Stimulated activated effector memory CD8-positive, alpha-beta T cell treated with anti-CD3 and anti-CD28 coated beads, Interleukin-12 subunit alpha, Interleukin-12 subunit beta, amount 100 ng/mL, for 72 hours (primary cell): ENCODE data around the gene ATG7.

ENCODE experiments used
- ATAC-seq: fragments of 150-1000 bp; cut with Tn5 transposase; 2 replicates; pipeline ENCODE4 v1.10.0; 2021
- DNase-seq, 2 donors: peaks; one replicate each; pipeline ENCODE4 v3.0.0; 2021 to 2022; ENCODE audit warnings: low spot score in 2 of 2
- H3K27ac Mint-ChIP-seq: one replicate; pipeline ENCODE4 v1.8.0; 2022; ENCODE audit warnings: mild to moderate bottlenecking, mixed read lengths
- H3K36me3 Mint-ChIP-seq: one replicate; pipeline ENCODE4 v1.8.0; 2022; ENCODE audit warnings: mild to moderate bottlenecking, mixed read lengths
- H3K4me1 Mint-ChIP-seq: one replicate; pipeline ENCODE4 v1.8.0; 2022; ENCODE audit warnings: mixed read lengths
- H3K4me3 Mint-ChIP-seq: one replicate; pipeline ENCODE4 v1.8.0; 2022; ENCODE audit warnings: mild to moderate bottlenecking, mixed read lengths
- H3K9me3 Mint-ChIP-seq: one replicate; pipeline ENCODE4 v1.8.0; 2022; ENCODE audit warnings: mixed read lengths

Gene ATG7

DNA sequence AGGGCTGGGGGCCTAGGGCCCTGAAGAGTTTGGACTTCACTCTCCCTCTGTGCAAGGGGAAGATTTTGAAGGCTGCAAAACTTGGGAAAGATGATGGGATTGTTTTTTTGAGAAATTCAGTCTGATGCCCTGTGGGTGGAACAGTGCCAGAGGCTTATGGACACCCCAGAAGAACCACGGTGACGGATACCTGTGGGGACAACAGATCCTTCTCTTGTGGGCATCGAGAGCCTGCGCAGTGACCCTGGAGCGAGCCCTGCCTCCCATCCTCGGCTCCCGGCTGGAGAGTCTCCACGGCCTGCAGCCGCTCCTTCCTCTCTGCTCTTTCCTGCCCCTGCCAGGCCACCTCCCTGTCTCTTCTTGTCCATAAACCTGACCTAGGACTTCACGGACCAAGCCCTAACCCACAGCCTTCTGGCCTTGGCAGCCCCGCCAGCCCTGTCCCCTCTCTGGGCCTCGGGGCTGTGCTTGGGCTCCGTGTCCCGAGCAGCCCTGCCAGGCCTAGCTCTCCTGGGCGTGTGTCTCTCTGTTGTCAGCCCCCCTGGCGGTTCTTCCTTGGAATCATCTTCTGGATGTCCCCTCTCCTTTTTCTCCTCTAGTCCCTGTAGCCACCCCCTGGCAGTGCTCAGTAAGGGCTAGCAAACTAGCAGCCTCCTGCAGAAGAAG lies 273.1 kb downstream of the ATG7 start:
- DNase-seq (no peak), ATAC-seq (peak; percentile 35)
- Mint-ChIP-seq H3K4me1 (peaks cover 12% of the 10 kb centered on the region), H3K27ac (peak overlapping the region; percentile 45), H3K9me3 (peaks cover 4% of the 10 kb centered on the region), H3K4me3 (no peak overlapping the region), H3K36me3 (peaks cover 5% of the 10 kb centered on the region)

DNA sequence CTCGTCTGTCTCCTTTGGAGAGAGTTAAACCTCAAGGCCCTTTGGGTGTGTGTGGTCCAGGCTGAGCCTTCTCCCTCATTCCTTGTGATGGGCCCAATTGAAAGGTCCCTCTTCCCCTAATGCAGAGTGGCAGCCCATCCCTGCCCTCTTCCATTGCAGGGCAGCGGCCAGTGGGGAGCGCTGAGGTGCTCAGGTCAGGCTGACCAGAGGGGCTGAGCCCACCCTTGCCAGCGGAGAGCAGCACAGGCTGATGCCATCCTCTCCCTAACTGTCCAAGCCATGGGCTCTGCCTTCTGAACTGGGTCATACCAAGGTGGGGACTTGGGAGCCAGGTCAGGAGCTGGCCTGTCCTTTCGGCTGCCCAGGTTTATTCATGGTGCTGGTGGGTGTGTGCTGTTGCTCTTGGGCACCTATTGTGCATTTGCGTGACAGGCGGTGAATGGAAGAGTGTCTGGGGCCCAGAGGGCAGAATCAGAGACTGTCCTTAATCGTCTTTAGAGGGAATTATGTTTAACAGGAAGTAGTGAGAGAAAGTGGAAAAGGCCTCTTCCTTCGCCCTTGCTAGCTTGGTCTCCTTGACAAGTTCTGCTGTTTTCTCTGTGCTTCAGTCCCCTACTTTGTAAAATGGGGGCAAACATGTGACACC lies 274.6 kb downstream of the ATG7 start:
- Mint-ChIP-seq H3K9me3 (peaks cover 4% of the 10 kb centered on the region), H3K4me1 (peaks cover 20% of the 10 kb centered on the region), H3K27ac (no peak overlapping the region), H3K4me3 (no peak overlapping the region), H3K36me3 (peaks cover 5% of the 10 kb centered on the region)
- ATAC-seq, result no peak
- no peak for DNase-seq

DNA sequence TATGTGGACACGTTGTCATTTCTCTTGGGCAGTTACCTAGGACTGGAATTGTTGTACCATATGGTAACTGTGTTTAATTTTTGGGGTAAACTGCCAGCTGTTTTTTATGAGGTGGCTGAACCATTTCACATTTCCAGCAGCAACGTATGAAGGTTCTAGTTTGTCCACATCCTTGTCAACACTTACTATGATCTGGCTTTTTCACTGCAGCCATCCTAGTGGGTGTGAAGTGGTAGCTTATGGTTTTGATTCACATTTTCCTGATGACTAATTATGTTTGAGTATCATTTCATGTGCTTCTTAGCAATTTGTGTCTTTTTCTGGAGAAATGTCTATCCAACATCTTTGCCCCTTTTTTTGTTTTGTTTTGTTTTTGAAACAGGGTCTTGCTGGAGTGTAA lies 275.3 kb downstream of the ATG7 start:
- H3K4me1 Mint-ChIP-seq, result peaks cover 20% of the 10 kb centered on the region
- ATAC-seq, result peak; percentile 60
- no peak overlapping the region for H3K4me3 Mint-ChIP-seq
- H3K9me3 Mint-ChIP-seq, result peaks cover 4% of the 10 kb centered on the region
- peaks cover 7% of the 10 kb centered on the region for H3K36me3 Mint-ChIP-seq
- no peak overlapping the region for H3K27ac Mint-ChIP-seq
- DNase-seq, result no peak

- ATAC-seq, result no peak
- Mint-ChIP-seq H3K9me3 (peaks cover 4% of the 10 kb centered on the region), H3K4me3 (no peak overlapping the region), H3K4me1 (peaks cover 20% of the 10 kb centered on the region), H3K36me3 (peaks cover 12% of the 10 kb centered on the region), H3K27ac (peak overlapping the region; percentile 79)
- no peak for DNase-seq
Observed at GRCh38 chr3:11548721-11549131, 276.5 kb downstream of the ATG7 start.

DNA sequence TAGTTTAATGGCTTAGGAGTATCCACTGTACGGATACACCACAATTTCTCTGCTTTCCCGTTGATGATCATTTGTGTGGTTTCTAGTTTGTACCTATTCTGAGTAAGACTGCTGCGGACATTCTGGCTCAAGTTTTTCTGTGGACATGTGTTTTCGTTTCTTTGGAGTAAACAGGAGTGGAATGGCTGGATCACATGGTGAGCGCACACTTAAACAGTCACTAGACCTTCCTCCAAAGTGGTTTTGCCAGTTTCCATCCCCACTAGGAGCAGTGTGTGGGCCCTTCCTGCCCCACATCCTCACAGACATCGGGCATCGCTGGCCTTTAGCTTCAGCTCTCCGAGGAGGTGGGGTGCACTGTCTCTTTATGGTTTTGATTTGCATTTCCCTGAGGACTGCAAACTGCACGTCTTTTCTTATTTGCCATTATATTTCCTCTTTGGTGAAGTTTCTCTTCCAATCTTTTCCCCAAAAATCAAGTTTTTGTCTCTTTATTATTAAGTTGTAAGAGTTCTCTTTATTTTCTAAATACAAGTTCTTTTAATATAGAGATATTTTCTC lies 277.5 kb downstream of the ATG7 start:
- Mint-ChIP-seq H3K27ac (peak overlapping the region; percentile 76), H3K9me3 (peaks cover 4% of the 10 kb centered on the region), H3K4me1 (peaks cover 20% of the 10 kb centered on the region), H3K36me3 (peaks cover 22% of the 10 kb centered on the region), H3K4me3 (no peak overlapping the region)
- DNase-seq (no peak), ATAC-seq (no peak)

GRCh38 chr3:11551036-11551435 lies 278.8 kb downstream of the ATG7 start:
- H3K27ac Mint-ChIP-seq, result no peak overlapping the region
- H3K36me3 Mint-ChIP-seq, result peaks cover 35% of the 10 kb centered on the region
- peaks cover 4% of the 10 kb centered on the region for H3K9me3 Mint-ChIP-seq
- H3K4me1 Mint-ChIP-seq, result peaks cover 20% of the 10 kb centered on the region
- H3K4me3 Mint-ChIP-seq, result no peak overlapping the region
- DNase-seq (no peak), ATAC-seq (no peak)

DNA sequence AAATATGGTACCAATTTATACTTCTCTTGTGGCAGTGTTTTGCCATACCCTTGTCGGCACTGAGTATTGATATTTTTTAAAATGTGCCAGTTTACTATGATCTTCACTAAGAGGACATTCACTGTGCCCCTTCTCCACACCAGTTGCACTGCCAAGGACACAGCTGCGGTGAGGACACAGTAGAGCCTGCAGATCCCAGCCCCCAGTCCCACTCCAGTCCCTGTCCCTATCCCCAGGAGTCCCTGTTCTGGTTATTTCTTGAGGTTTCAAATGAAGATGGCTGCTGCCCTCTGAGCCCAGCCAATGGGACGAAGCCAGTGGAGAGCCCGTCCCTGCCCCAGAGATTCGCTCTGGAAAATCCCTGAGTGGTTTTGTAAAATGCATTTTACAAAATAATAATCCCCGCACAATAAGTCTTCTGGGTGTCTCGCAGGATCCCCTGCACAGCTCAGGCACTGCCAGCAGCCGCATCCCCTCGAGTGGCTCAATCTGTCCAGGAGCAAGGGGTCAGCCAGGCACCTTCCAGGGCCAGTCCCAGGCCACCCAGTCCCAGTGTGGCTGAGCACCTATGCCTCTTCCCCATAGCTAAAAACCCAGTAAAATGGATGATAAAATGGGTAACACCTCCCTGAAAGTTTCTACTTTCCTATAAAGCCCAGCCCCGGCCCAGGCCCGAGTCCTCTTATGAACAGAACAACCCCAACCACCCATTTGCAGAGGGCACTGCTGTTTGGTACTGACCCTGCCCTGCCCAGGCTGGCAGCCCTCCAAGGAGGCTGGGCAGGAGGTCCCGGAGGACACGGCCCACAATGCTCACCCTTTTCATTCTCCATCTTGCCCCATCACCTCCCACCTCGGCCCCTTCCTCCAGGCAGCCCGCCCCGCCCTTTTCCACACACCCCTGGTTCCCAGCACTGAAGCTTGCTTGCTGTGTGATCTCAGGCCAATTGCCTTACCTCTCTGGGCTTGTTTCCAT lies 280.4 kb downstream of the ATG7 start:
- no peaks in the 10 kb centered on the region for H3K9me3 Mint-ChIP-seq
- H3K4me3 Mint-ChIP-seq, result no peak overlapping the region
- peaks cover 46% of the 10 kb centered on the region for H3K36me3 Mint-ChIP-seq
- DNase-seq (no peak), ATAC-seq (no peak)
- H3K27ac Mint-ChIP-seq, result peak overlapping the region; percentile 63
- peaks cover 21% of the 10 kb centered on the region for H3K4me1 Mint-ChIP-seq

DNA sequence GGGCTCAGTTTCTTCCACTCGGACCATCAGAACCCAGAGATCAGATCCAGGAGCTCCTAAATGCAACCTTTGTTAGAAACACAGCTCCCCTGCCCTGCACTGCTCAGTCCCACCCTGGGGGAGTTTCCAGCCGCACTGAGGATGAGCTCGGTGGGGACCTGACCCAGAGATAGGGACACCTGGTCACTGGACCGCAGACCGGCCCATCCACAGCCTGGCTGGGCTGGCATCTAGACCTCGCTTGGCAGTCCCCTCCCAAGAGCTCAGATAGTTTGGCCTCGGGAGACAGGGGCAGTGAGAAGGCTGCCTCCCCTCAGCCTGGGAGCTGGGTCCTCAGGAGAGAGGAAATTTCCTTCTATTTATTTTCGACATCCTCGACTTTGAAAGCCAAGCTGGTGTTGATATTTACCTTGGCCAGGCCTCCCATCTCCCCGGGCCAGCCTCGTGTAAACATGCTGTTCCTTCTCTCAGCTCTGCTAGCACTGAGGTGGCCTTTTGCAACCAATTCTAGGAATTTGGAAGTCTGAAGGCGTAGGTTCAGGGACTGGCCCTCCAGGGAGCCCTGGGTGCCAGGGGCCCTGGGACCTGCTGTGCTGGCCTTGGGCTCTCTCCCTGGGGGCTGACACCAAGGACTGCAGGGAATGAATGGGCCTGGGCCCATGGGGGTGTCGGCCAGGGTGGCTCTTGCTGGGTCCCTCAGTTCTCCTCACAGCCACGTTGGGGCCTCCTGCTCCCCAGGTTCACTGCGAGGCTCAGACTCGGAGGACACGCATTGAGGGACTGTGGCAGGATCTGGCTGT lies 281.4 kb downstream of the ATG7 start:
- Mint-ChIP-seq H3K9me3 (no peaks in the 10 kb centered on the region), H3K4me3 (no peak overlapping the region), H3K36me3 (peaks cover 56% of the 10 kb centered on the region), H3K27ac (peak overlapping the region; percentile 65), H3K4me1 (peaks cover 24% of the 10 kb centered on the region)
- ATAC-seq (no peak), DNase-seq (no peak)

- DNase-seq (no peak), ATAC-seq (no peak)
- Mint-ChIP-seq H3K27ac (peak overlapping the region; percentile 65), H3K9me3 (no peaks in the 10 kb centered on the region), H3K4me3 (no peak overlapping the region), H3K36me3 (peaks cover 62% of the 10 kb centered on the region), H3K4me1 (peaks cover 21% of the 10 kb centered on the region)
Observed at GRCh38 chr3:11554236-11554610, 282.0 kb downstream of the ATG7 start.

GRCh38 chr3:11554666-11555065 lies 282.5 kb downstream of the ATG7 start:
- ATAC-seq, result no peak

DNA sequence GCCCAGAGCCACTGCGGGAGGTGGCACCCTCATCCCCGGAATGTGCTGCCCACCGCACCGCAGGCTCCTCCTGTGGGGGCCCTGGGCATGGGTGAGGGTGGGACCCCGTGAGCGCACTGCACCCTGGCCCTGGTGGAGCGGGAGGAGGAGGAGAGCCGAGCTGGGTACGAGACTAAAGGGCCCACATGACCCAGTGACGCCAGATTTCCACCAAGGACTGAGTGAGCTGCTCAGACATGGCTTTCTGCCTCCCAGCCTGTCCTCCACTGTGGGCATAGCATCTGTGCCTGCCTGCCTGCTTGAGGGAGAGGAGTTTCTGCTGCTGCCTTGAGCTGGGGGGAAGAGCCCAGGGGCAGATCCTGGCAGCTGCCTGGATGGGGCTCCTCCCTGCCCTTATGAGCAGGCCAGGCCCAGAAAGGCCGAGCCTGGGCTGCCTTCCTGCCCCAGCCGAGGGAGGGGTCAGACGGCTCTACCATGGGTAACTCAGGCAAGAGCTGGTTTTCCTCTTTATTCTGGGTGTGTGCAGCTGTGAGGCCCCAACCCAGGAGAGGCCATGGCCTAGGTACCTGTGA lies 283.1 kb downstream of the ATG7 start:
- peak overlapping the region; percentile 76 for H3K27ac Mint-ChIP-seq
- H3K4me3 Mint-ChIP-seq, result no peak overlapping the region
- DNase-seq (no peak), ATAC-seq (no peak)
- H3K36me3 Mint-ChIP-seq, result peaks cover 73% of the 10 kb centered on the region
- H3K9me3 Mint-ChIP-seq, result no peaks in the 10 kb centered on the region
- H3K4me1 Mint-ChIP-seq, result peaks cover 15% of the 10 kb centered on the region

More at GRCh38 chr3:11554666-11555065, 282.5 kb downstream of the ATG7 start:
- H3K4me1 Mint-ChIP-seq, result peaks cover 17% of the 10 kb centered on the region
- peaks cover 67% of the 10 kb centered on the region for H3K36me3 Mint-ChIP-seq
- H3K27ac Mint-ChIP-seq, result peak overlapping the region; percentile 65
- DNase-seq, result no peak
- no peaks in the 10 kb centered on the region for H3K9me3 Mint-ChIP-seq
- no peak overlapping the region for H3K4me3 Mint-ChIP-seq

- DNase-seq (no peak), ATAC-seq (no peak)
- no peaks in the 10 kb centered on the region for H3K9me3 Mint-ChIP-seq
- peaks cover 80% of the 10 kb centered on the region for H3K36me3 Mint-ChIP-seq
- peaks cover 8% of the 10 kb centered on the region for H3K4me1 Mint-ChIP-seq
- peak overlapping the region; percentile 76 for H3K27ac Mint-ChIP-seq
- no peak overlapping the region for H3K4me3 Mint-ChIP-seq
Observed at GRCh38 chr3:11555881-11556633, 283.9 kb downstream of the ATG7 start.

DNA sequence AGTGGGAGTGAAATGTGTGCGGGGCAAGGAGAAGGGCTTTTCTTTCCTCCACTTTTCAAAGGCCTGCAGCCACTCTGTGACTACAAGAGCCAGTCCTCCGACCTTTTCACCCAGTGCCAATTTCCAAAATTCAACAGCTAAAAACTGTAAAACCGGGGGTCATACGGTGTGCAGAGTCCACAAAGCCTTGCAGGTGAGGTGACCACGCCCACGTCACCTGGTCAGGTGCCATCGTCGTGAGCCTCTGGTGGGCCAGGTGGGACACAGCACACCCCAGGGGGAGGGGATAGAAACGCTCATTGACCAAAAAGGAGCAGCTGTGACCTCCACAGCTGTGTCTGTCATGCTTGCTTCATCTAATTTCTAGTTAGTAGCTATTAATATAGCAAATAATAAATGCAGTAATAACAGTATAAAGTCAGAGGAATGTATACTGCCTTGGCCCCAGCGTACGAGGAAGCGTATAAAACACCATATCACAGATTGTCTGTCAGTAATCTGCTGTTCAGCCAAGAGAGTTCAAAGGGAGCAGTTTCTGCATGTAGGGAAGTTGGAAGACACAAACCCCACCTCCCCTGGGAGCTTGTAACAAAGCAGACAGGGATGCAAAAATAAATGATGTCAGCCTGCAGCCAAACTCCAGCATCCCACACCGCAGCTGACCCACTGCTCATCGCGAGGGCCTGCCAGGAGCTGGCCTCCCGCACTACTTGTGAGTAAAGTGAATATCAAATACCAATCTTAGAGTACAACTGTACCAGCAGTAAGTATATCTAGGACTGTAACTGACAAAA lies 284.9 kb downstream of the ATG7 start:
- peak overlapping the region; percentile 76 for H3K27ac Mint-ChIP-seq

More for the DNA sequence above, 284.9 kb downstream of the ATG7 start:
- H3K4me3 Mint-ChIP-seq, result no peak overlapping the region
- no peak for DNase-seq
- peaks cover 7% of the 10 kb centered on the region for H3K4me1 Mint-ChIP-seq
- H3K36me3 Mint-ChIP-seq, result peaks cover 90% of the 10 kb centered on the region
- ATAC-seq, result no peak
- no peaks in the 10 kb centered on the region for H3K9me3 Mint-ChIP-seq
